GM12864 (cell line): ENCODE results near the gene PRAME.
"Not testable (repeated sequence)": the region's sequence is repeated elsewhere in the genome, so short reads cannot be mapped to it uniquely, and the experiment has no call there.

Experiments
- DNase-seq: peaks from one replicate; pipeline ENCODE4 v3.0.0-alpha.2; 2011; ENCODE audit warnings: low read depth
- H3K4me3 ChIP-seq: 2 replicates; pipeline ENCODE4 v1.5.1; 2011; ENCODE audit warnings: mild to moderate bottlenecking, low read depth, low read length, control low read depth
- CTCF ChIP-seq: IDR thresholded peaks from 2 replicates; pipeline ENCODE4 v1.5.1; 2011; ENCODE audit warnings: low read depth, mild to moderate bottlenecking, moderate library complexity, low read length, control low read depth, inconsistent platforms; ENCODE audit errors: missing control alignments

The PRAME gene

DNA sequence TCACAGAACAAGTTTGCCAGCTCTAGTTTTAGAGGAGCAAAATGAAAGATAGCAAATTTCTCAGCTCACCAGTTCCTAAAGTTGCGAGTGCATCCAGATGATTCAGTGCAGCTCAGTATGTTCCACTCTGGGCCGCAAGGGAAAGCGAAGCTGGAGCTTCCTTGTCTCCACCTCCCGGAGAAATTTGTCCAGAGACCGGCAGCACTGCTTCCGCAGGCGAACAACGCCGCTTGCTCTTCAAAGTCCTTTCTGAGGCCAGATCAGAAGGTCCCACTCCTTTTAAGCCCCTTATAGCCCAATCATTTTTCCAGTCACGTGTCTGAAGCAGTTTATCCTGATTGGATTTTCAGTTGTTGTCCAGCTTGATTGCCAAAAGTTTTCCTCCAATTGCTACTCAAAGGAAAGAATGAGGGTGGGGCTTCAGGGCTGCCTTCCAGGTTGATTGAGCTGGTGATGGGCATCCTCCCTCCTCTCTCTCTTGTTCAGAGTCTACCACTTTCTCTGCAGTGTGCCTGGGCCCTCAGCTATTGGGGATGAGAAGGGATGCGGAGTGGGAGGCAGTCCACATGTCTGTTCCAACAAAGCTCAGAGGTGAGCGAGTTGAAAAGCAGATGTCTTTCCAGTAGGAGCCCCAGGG, 38.9 kb downstream of the PRAME start, which contains the start of gene ZNF280A:
TSS of gene ZNF280A (minus strand) at position 251 of the 637 bp plus-strand sequence. CDS start 4,640 bp downstream, outside the sequence.
- no peak within 1 kb of the TSS for H3K4me3 ChIP-seq
- DNase-seq: no peak

DNA sequence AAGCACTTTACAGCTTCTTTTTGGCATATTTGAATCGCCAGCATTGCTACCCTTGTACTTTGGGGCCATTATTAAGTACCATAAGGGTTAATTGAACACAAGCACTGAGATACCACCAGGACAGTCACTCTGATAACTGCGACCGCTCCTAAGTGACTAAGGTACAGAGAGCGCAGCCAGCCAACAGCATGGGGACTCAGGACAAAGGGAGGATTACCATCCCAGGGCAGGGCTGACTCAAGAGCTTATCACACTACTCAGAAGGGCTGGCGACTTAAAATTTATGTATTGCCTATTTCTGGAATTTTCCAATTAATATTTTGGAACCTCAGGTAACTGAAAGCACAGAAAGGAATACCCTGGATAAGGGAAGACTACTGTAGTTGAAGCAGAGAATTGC, 39.5 kb downstream of the PRAME start:
- DNase-seq: no peak
- H3K4me3 ChIP-seq: no peak overlapping the region
- TF ChIP-seq CTCF: no peak

More for the DNA sequence above, 38.9 kb downstream of the PRAME start, which contains the start of gene ZNF280A:
- TF ChIP-seq CTCF: no peak

GRCh38 chr22:22516992-22517391, 42.1 kb downstream of the PRAME start:
- DNase-seq: no peak
- no peak overlapping the region for H3K4me3 ChIP-seq
- TF ChIP-seq CTCF: no peak

- no peak overlapping the region for H3K4me3 ChIP-seq
- no peak for DNase-seq
- no peak for TF ChIP-seq CTCF
Observed at GRCh38 chr22:22515890-22516289, 43.2 kb downstream of the PRAME start.

DNA sequence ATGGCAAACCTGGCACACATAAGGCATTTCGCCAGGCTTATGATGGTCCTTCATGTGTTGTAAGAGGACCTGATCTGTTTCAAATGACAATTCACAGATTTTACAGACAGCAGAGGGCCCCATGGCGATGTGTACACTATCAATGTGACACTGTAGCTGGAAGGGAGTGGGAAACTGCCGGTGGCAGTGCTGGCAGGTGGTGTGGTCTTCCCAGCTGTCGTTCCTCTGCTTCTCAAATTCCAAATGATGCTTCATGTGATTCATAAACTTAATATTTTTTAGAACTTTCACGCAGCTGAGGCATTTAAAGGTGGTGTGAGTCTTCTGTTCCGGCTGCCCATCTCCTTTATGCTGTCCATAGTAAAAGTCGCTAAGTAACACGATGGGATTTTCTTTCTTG, 44.6 kb downstream of the PRAME start:
- DNase-seq, H3K4me3 ChIP-seq: not testable (repeated sequence)

DNA sequence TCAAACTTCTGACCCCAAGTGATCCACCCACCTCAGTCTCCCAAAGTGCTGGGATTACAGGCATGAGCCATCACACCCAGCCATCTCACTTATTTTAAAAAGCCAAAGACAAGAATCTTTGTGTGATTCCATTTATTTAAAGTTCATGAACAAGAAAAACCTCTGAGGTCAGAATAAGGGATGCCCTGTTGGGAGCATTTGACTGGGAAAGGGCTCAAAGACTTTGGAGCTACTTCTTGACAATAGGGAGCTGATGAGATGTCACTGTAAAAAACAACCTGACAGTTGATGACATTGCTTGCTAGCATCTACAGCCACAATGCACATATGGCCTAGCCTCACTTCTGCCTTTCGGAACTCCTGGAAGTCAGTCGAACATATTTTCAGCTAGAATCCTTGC, 45.4 kb downstream of the PRAME start:
- no peak for TF ChIP-seq CTCF
- no peak for DNase-seq
- H3K4me3 ChIP-seq: no peak overlapping the region

- no peak overlapping the region for H3K4me3 ChIP-seq
- DNase-seq: no peak
- no peak for TF ChIP-seq CTCF
Observed at GRCh38 chr22:22512951-22513350, 46.1 kb downstream of the PRAME start.

GRCh38 chr22:22510833-22511232, 48.2 kb downstream of the PRAME start:
- H3K4me3 ChIP-seq, DNase-seq: not testable (repeated sequence)

DNA sequence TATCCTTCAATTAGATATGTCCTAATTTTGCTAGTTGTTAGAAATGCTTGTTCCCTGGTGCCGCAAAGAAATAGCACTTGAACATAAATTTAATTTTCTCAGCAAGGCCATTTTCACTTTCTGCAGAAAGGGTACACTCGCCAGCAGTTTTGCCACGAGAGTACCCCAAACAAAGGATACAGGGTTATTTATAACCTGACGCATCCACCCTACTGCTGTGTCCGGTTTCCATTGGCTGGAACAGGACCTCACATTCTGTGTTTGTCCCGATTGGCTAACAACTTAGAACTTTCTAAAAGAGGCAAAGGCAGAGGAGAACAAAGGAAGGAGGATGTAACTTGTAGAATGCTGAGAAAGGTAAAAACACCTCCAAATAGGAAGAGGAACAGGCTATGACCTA, 49.2 kb downstream of the PRAME start:
- not testable (repeated sequence) for H3K4me3 ChIP-seq, DNase-seq
